Astrocyte (in vitro differentiated cells and primary cell): ENCODE results near the gene SHBG. TPM values are rescaled to one million over a fixed set of nuclear protein-coding genes. Genes with fewer than 3 reads are reported as not detected.

Experiments used
- DNase-seq: peaks from one replicate; pipeline ENCODE4 v3.0.0-alpha.2; 2010; ENCODE audit warnings: low read depth
- FAIRE-seq: peaks from 2 replicates; lab custom pipeline; 2011; peaks lifted over from hg19 to GRCh38; lab: Jason Lieb, UNC
- H2AFZ ChIP-seq: 2 replicates; pipeline ENCODE4 v1.6.0; 2012; ENCODE audit warnings: low read depth, low read length, inconsistent platforms
- H3K27ac ChIP-seq: 2 replicates; pipeline ENCODE4 v1.5.1; 2011; ENCODE audit warnings: low read depth, low read length, inconsistent platforms
- H3K27me3 ChIP-seq: 2 replicates; pipeline ENCODE4 v1.6.0; 2011; ENCODE audit warnings: low read length, inconsistent platforms; ENCODE audit not compliant: insufficient read depth
- H3K36me3 ChIP-seq: 2 replicates; pipeline ENCODE4 v1.5.1; 2011; ENCODE audit warnings: low read length, inconsistent platforms; ENCODE audit not compliant: insufficient read depth
- H3K4me1 ChIP-seq: 2 replicates; pipeline ENCODE4 v1.5.1; 2011; ENCODE audit warnings: low read length, inconsistent platforms; ENCODE audit not compliant: insufficient read depth
- H3K4me2 ChIP-seq: 2 replicates; pipeline ENCODE4 v1.6.0; 2012; ENCODE audit warnings: low read length, inconsistent platforms
- H3K4me3 ChIP-seq: 2 replicates; pipeline ENCODE4 v1.5.1; 2011; ENCODE audit warnings: low read depth, mild to moderate bottlenecking, low read length, inconsistent platforms; ENCODE audit not compliant: insufficient read depth
- H3K79me2 ChIP-seq: 2 replicates; pipeline ENCODE4 v1.6.0; 2012; ENCODE audit warnings: mild to moderate bottlenecking, low read length, inconsistent platforms; ENCODE audit not compliant: insufficient read depth
- H3K9ac ChIP-seq: 2 replicates; pipeline ENCODE4 v1.6.0; 2012; ENCODE audit warnings: mild to moderate bottlenecking, low read length, inconsistent platforms
- H3K9me3 ChIP-seq: 2 replicates; pipeline ENCODE4 v1.5.1; 2012; ENCODE audit warnings: low read depth, mild to moderate bottlenecking, low read length, inconsistent platforms; ENCODE audit not compliant: insufficient read depth
- H4K20me1 ChIP-seq: 2 replicates; pipeline ENCODE4 v1.6.0; 2012; ENCODE audit warnings: low read length, inconsistent platforms; ENCODE audit not compliant: insufficient read depth
- H3K27ac Mint-ChIP-seq: one replicate; pipeline ENCODE4 v1.8.0; 2021; ENCODE audit warnings: mild to moderate bottlenecking, mixed read lengths; ENCODE audit not compliant: unreplicated experiment
- H3K27me3 Mint-ChIP-seq: one replicate; pipeline ENCODE4 v1.8.0; 2021; ENCODE audit warnings: low read depth, mixed read lengths; ENCODE audit not compliant: unreplicated experiment
- H3K36me3 Mint-ChIP-seq: one replicate; pipeline ENCODE4 v1.8.0; 2021; ENCODE audit warnings: low read depth, mixed read lengths; ENCODE audit not compliant: unreplicated experiment
- H3K4me1 Mint-ChIP-seq: one replicate; pipeline ENCODE4 v1.8.0; 2021; ENCODE audit warnings: low read depth, mixed read lengths; ENCODE audit not compliant: unreplicated experiment
- H3K4me3 Mint-ChIP-seq: one replicate; pipeline ENCODE4 v1.8.0; 2021; ENCODE audit warnings: mild to moderate bottlenecking, moderate library complexity, mixed read lengths; ENCODE audit not compliant: unreplicated experiment
- H3K9me3 Mint-ChIP-seq: one replicate; pipeline ENCODE4 v1.8.0; 2021; ENCODE audit warnings: mild to moderate bottlenecking, mixed read lengths; ENCODE audit not compliant: unreplicated experiment
- EZH2 ChIP-seq: IDR thresholded peaks from 2 replicates; pipeline ENCODE4 v1.6.1; 2012; ENCODE audit warnings: mild to moderate bottlenecking, low read length, inconsistent platforms; ENCODE audit not compliant: insufficient read depth
- total RNA-seq: library from RNA; stranded (reverse); gene quantifications from 2 replicates; pipeline ENCODE4 v1.2.1, GENCODE V29; 2021
- TF ChIP-seq, protein P1 (sequence below): IDR thresholded peaks from 2 replicates; pipeline ENCODE4 v1.5.1; 2011; ENCODE audit warnings: low read depth, mild to moderate bottlenecking, inconsistent platforms, low read length, moderate library complexity; ENCODE audit not compliant: insufficient read depth

The SHBG gene
- total RNA-seq, 1 donor from 2014 or later, result 0.79 TPM

DNA sequence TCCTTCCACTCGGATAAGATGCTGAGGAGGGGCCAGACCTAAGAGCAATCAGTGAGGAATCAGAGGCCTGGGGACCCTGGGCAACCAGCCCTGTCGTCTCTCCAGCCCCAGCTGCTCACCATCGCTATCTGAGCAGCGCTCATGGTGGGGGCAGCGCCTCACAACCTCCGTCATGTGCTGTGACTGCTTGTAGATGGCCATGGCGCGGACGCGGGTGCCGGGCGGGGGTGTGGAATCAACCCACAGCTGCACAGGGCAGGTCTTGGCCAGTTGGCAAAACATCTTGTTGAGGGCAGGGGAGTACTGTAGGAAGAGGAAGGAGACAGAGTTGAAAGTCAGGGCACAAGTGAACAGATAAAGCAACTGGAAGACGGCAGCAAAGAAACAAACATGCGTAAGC, 45.0 kb downstream of the SHBG start:
- Mint-ChIP-seq H3K4me1 (peaks cover 19% of the 10 kb centered on the region), H3K36me3 (peaks cover 30% of the 10 kb centered on the region), H3K4me3 (peak overlapping the region; percentile 31), H3K9me3 (peaks cover 3% of the 10 kb centered on the region), H3K27me3 (no peaks in the 10 kb centered on the region), H3K27ac (no peak overlapping the region)
- H3K4me1 ChIP-seq, result peaks cover 5% of the 10 kb centered on the region
- H3K9ac ChIP-seq, result no peak overlapping the region
- no peak overlapping the region for H2AFZ ChIP-seq
- H3K4me3 ChIP-seq, result no peak overlapping the region
- DNase-seq (no peak), FAIRE-seq (no peak)
- peaks cover 16% of the 10 kb centered on the region for H3K79me2 ChIP-seq
- no peak overlapping the region for H3K4me2 ChIP-seq
- TF ChIP-seq, protein P1, sequence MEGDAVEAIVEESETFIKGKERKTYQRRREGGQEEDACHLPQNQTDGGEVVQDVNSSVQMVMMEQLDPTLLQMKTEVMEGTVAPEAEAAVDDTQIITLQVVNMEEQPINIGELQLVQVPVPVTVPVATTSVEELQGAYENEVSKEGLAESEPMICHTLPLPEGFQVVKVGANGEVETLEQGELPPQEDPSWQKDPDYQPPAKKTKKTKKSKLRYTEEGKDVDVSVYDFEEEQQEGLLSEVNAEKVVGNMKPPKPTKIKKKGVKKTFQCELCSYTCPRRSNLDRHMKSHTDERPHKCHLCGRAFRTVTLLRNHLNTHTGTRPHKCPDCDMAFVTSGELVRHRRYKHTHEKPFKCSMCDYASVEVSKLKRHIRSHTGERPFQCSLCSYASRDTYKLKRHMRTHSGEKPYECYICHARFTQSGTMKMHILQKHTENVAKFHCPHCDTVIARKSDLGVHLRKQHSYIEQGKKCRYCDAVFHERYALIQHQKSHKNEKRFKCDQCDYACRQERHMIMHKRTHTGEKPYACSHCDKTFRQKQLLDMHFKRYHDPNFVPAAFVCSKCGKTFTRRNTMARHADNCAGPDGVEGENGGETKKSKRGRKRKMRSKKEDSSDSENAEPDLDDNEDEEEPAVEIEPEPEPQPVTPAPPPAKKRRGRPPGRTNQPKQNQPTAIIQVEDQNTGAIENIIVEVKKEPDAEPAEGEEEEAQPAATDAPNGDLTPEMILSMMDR, result no peak
- TF ChIP-seq EZH2, result no peak
- H3K9me3 ChIP-seq, result peaks cover 8% of the 10 kb centered on the region
- H4K20me1 ChIP-seq, result peaks cover 15% of the 10 kb centered on the region
- H3K36me3 ChIP-seq, result peaks cover 23% of the 10 kb centered on the region
- H3K27me3 ChIP-seq, result no peaks in the 10 kb centered on the region
- H3K27ac ChIP-seq, result no peak overlapping the region

DNA sequence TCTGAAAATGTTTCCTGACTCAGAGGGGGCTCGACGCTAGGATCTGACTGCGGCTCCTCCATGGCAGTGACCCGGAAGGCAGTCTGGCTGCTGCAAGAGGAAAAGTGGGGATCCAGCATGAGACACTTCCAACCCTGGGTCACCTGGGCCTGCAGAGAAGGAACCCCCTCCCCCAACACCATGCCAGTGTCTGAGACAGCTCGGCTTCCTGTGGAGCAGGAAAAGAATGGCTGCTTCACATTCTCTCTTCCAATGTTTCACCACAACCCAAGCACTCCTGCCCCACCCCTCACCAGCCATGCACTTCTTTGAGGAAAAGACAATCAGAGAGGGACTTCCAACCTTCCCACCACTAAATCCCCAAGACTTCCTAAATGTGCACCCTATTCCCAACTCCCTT, 46.6 kb downstream of the SHBG start:
- Histone ChIP-seq H3K79me2 (peaks cover 23% of the 10 kb centered on the region), H3K4me1 (peaks cover 5% of the 10 kb centered on the region), H3K9ac (no peak overlapping the region), H4K20me1 (peaks cover 20% of the 10 kb centered on the region), H3K4me3 (no peak overlapping the region), H3K27me3 (no peaks in the 10 kb centered on the region), H3K27ac (no peak overlapping the region), H3K4me2 (peak overlapping the region; percentile 34), H2AFZ (no peak overlapping the region), H3K36me3 (peaks cover 17% of the 10 kb centered on the region), H3K9me3 (peaks cover 8% of the 10 kb centered on the region)
- no peak for DNase-seq
- Mint-ChIP-seq H3K4me3 (no peak overlapping the region), H3K36me3 (peaks cover 23% of the 10 kb centered on the region), H3K27me3 (no peaks in the 10 kb centered on the region), H3K4me1 (peaks cover 19% of the 10 kb centered on the region), H3K9me3 (peaks cover 3% of the 10 kb centered on the region), H3K27ac (peak overlapping the region; percentile 79)
- TF ChIP-seq EZH2, result no peak
- TF ChIP-seq, protein P1, result no peak
- FAIRE-seq, result no peak

DNA sequence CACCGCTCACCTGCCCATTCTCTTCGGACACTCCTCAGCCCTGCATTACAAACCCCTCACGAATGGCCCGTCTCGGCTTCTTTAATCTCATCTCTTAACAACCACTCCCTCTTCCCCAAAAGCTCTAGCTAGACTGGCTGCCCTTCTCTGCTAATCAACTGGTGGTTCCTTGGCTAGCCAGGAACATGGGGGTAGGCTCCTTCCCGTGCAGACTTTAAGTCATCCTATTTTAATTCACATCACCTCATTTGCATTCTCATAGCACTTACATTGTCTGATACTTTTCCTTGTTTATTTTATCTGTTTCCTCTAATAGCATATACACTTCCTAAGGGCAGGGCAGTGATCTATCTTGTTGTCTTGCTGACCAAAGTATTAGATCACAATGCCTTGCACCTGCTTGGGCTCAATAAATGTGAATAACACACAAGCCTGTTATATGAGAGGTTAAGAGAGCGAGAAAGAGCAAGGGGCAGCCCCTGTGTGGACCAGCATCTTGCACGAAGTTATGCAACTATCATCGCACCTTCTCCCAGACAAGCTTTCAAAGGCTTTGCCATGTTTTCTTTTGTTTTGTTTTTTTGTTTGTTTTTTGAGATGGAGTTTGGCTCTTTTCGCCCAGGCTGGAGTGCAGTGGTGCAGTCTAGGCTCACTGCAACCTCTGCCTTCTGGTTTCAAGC, 47.6 kb downstream of the SHBG start:
- Histone ChIP-seq H2AFZ (no peak overlapping the region), H3K36me3 (peaks cover 17% of the 10 kb centered on the region), H3K9me3 (peaks cover 8% of the 10 kb centered on the region), H3K4me3 (no peak overlapping the region), H3K79me2 (peaks cover 26% of the 10 kb centered on the region), H3K27me3 (no peaks in the 10 kb centered on the region), H4K20me1 (peaks cover 23% of the 10 kb centered on the region), H3K4me2 (no peak overlapping the region), H3K4me1 (peaks cover 5% of the 10 kb centered on the region), H3K27ac (no peak overlapping the region), H3K9ac (no peak overlapping the region)
- Mint-ChIP-seq H3K27me3 (no peaks in the 10 kb centered on the region), H3K9me3 (peaks cover 3% of the 10 kb centered on the region), H3K4me3 (peak overlapping the region; percentile 58), H3K4me1 (peaks cover 19% of the 10 kb centered on the region), H3K36me3 (peaks cover 23% of the 10 kb centered on the region), H3K27ac (peak overlapping the region; percentile 63)
- FAIRE-seq (no peak), DNase-seq (no peak)
- TF ChIP-seq, protein P1, result no peak
- no peak for TF ChIP-seq EZH2
